ENCODE measurements around the gene PARP14.

Gene PARP14

GRCh38 chr3:122719273-122719921 lies 38.8 kb downstream of the PARP14 start:
- no peak for DNase-seq
- Histone ChIP-seq H3K4me3 (ENCODE audit: low read depth, low read length) (no peak overlapping the region), H3K36me3 (replicated peaks) (peaks cover 14% of the 10 kb centered on the region), H3K27me3 (replicated peaks) (no peaks in the 10 kb centered on the region), H3K27ac (no peak overlapping the region)
- in situ Hi-C loops (cut with HindIII; ENCODE audit: low pct_ligation_motif_present, low sequenced_read_pairs): no loop called here
- TF ChIP-seq, protein P1, sequence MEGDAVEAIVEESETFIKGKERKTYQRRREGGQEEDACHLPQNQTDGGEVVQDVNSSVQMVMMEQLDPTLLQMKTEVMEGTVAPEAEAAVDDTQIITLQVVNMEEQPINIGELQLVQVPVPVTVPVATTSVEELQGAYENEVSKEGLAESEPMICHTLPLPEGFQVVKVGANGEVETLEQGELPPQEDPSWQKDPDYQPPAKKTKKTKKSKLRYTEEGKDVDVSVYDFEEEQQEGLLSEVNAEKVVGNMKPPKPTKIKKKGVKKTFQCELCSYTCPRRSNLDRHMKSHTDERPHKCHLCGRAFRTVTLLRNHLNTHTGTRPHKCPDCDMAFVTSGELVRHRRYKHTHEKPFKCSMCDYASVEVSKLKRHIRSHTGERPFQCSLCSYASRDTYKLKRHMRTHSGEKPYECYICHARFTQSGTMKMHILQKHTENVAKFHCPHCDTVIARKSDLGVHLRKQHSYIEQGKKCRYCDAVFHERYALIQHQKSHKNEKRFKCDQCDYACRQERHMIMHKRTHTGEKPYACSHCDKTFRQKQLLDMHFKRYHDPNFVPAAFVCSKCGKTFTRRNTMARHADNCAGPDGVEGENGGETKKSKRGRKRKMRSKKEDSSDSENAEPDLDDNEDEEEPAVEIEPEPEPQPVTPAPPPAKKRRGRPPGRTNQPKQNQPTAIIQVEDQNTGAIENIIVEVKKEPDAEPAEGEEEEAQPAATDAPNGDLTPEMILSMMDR (IDR thresholded peaks at IDR 0.05; ENCODE audit: low read depth, low read length, missing control alignments): no peak

DNA sequence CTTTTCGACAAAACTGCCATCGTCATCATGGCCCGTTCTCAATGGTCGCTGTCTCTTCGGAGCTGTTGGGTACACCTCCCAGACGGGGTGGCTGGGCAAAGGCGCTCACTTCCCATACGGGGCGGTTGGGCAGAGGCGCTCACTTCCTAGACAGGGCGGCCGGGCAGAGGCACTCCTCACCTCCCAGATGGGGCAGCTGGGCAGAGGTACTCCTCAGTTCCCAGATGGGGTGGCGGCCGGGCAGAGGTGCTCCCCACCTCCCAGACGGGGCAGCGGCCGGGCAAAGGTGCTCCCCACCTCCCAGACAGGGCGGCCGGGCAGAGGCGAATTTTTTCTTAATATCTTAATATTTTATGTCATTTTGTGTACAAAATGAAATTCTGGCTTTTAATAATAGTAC lies 44.5 kb downstream of the PARP14 start:
- in situ Hi-C loops (cut with HindIII; ENCODE audit: low pct_ligation_motif_present, low sequenced_read_pairs): no loop called here
- TF ChIP-seq, protein P1 (IDR thresholded peaks at IDR 0.05; ENCODE audit: low read depth, low read length, missing control alignments): no peak
- no peak overlapping the region for H3K4me3 ChIP-seq (ENCODE audit: low read depth, low read length)
- DNase-seq: no peak
- H3K36me3 ChIP-seq (replicated peaks): peaks cover under 1% of the 10 kb centered on the region
- H3K27ac ChIP-seq: no peak overlapping the region
- H3K27me3 ChIP-seq (replicated peaks): no peaks in the 10 kb centered on the region

DNA sequence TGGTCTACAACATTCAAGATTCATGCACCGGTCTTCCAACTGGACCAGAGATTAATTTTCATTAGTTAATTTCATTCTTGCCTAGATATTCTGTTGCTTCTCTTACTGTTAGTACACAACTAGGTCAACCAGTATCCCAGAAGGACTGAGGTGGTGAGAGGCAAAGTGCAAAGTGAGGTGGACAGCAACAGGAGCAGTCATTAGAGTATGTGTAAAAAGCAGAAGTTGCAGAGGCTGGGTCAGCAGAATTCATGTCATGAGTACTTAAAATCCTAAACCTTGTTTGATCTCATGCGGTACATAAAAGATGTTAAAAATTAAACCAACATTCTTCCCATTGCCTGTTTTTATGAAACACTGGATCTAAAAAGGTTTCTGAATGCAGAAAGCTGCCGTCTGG lies 46.7 kb downstream of the PARP14 start:
- in situ Hi-C loops (cut with HindIII; ENCODE audit: low pct_ligation_motif_present, low sequenced_read_pairs): no loop called here
- Histone ChIP-seq H3K27me3 (replicated peaks) (no peaks in the 10 kb centered on the region), H3K4me3 (ENCODE audit: low read depth, low read length) (no peak overlapping the region), H3K27ac (no peak overlapping the region), H3K36me3 (replicated peaks) (no peaks in the 10 kb centered on the region)
- TF ChIP-seq, protein P1 (IDR thresholded peaks at IDR 0.05; ENCODE audit: low read depth, low read length, missing control alignments): no peak
- no peak for DNase-seq

DNA sequence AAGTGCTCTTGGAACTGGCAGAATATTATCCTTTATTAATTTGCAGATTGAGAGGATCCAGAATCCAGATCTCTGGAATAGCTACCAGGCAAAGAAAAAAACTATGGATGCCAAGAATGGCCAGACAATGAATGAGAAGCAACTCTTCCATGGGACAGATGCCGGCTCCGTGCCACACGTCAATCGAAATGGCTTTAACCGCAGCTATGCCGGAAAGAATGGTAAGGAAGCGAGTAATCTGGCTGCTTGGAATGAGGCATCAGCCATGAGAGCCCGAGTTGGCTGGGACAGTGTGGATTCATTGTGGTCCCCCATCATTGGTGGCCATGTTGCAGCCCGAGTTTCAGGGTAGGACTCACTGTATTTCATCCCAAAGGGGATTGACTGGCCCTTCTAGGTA lies 47.1 kb downstream of the PARP14 start:
- TF ChIP-seq, protein P1 (IDR thresholded peaks at IDR 0.05; ENCODE audit: low read depth, low read length, missing control alignments): no peak
- H3K27ac ChIP-seq: no peak overlapping the region
- no peak for DNase-seq
- no peaks in the 10 kb centered on the region for H3K27me3 ChIP-seq (replicated peaks)
- no peaks in the 10 kb centered on the region for H3K36me3 ChIP-seq (replicated peaks)
- in situ Hi-C loops (cut with HindIII; ENCODE audit: low pct_ligation_motif_present, low sequenced_read_pairs): no loop called here
- no peak overlapping the region for H3K4me3 ChIP-seq (ENCODE audit: low read depth, low read length)

DNA sequence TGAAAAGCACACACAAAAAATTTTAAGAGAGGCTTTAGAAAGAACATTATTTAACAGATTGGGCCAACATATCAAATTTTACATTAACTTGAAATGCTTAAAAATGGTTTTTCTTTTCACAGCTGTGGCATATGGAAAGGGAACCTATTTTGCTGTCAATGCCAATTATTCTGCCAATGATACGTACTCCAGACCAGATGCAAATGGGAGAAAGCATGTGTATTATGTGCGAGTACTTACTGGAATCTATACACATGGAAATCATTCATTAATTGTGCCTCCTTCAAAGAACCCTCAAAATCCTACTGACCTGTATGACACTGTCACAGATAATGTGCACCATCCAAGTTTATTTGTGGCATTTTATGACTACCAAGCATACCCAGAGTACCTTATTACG lies 47.5 kb downstream of the PARP14 start:
- Histone ChIP-seq H3K27me3 (replicated peaks) (no peaks in the 10 kb centered on the region), H3K4me3 (ENCODE audit: low read depth, low read length) (no peak overlapping the region), H3K27ac (no peak overlapping the region), H3K36me3 (replicated peaks) (no peaks in the 10 kb centered on the region)
- in situ Hi-C loops (cut with HindIII; ENCODE audit: low pct_ligation_motif_present, low sequenced_read_pairs): no loop called here
- DNase-seq: no peak
- TF ChIP-seq, protein P1 (IDR thresholded peaks at IDR 0.05; ENCODE audit: low read depth, low read length, missing control alignments): no peak
